Tibial nerve (tissue), 4 donors: ENCODE results near the gene TBC1D1. TPM values are rescaled to one million over a fixed set of nuclear protein-coding genes. Genes with fewer than 3 reads are reported as not detected.
"Not testable (repeated sequence)": the region's sequence is repeated elsewhere in the genome, so short reads cannot be mapped to it uniquely, and the experiment has no call there.

ENCODE experiments used
- DNase-seq, 2 donors: peaks; one replicate each; pipeline ENCODE4 v3.0.0-alpha.2; 2019; ENCODE audit warnings: low spot score in 2 of 2
- H3K27ac ChIP-seq, 4 donors: fragments of 200-600 bp; sonication (generic) in 3 of 4; one replicate each; pipeline ENCODE4 v1.5.1; 2017 to 2019; ENCODE audit warnings: mild to moderate bottlenecking in 1 of 4
- H3K27me3 ChIP-seq, 2 donors: fragments of 200-600 bp; sonication (generic) in 1 of 2; one replicate each; pipeline versions ENCODE4 v1.5.1 to v1.6.0; 2017 to 2019
- H3K36me3 ChIP-seq, 3 donors: fragments of 200-600 bp; sonication (generic); one replicate each; pipeline ENCODE4 v1.5.1; 2018 to 2019
- H3K4me1 ChIP-seq, 4 donors: fragments of 200-600 bp; sonication (generic) in 3 of 4; one replicate each; pipeline ENCODE4 v1.5.1; 2017 to 2019
- H3K4me3 ChIP-seq, 4 donors: fragments of 200-600 bp; sonication (generic) in 3 of 4; one replicate each; pipeline ENCODE4 v1.5.1; 2017 to 2019; ENCODE audit warnings: mild to moderate bottlenecking in 1 of 4, moderate library complexity in 1 of 4
- H3K9me3 ChIP-seq, 4 donors: fragments of 200-600 bp; sonication (generic) in 3 of 4; one replicate each; pipeline ENCODE4 v1.5.1; 2017 to 2019
- EP300 ChIP-seq, 2 donors: sonication (generic); formaldehyde crosslinking; IDR thresholded peaks; one replicate each; pipeline ENCODE4 v1.6.1; 2017; ENCODE audit warnings: antibody characterized with exemption in 2 of 2, mild to moderate bottlenecking in 1 of 2
- POLR2A ChIP-seq, 2 donors: fragments of 450-650 bp; IDR thresholded peaks; one replicate each; pipeline ENCODE4 v1.6.1; 2017; ENCODE audit warnings: antibody characterized with exemption in 2 of 2, mild to moderate bottlenecking in 2 of 2, moderate library complexity in 2 of 2
- WGBS, 2 donors: methylation state at CpG; one replicate each; pipeline ENCODE4 v1.1.5; 2018; 5-methylcytosine and 5-hydroxymethylcytosine counted together
- total RNA-seq, 4 donors: library from RNA; depleted of rRNA; stranded (reverse); fragments of >200 nt; gene quantifications; one replicate each; pipeline ENCODE4 v1.1.0, GENCODE V29; 2016
- TF ChIP-seq, protein P1 (sequence below), 5 experiments: fragments of 200-600 bp in 3 of 5; fragments of 450-650 bp in 2 of 5; sonication (generic) in 3 of 5; IDR thresholded peaks; one replicate each; pipeline ENCODE4 v1.5.1; 2016 to 2019; ENCODE audit warnings: antibody characterized with exemption in 5 of 5, mild to moderate bottlenecking in 3 of 5, moderate library complexity in 2 of 5

TBC1D1 gene
- total RNA-seq, 4 donors from 2014 or later: 41.6 to 97.8 (median 62.5) TPM

DNA sequence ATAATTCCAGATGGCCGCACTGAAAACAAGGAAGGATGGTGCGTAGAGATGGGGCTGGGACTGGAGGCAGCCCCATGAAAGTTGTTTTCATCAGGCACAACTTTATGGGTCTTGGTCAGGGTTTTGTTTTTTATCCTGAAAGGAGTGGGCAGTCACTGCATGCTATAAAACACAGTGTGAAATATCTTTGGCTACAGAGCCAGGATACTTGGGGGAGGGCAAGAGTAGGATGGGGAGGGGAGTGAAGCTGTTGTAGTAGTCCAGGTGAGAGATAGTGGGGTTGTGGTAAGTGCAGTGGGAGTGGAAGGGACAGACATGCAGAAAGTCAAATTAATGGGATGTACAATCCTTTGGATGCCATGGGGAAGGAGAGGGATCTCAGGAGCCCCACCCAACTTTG, 125.8 kb downstream of the TBC1D1 start:
- Histone ChIP-seq H3K9me3 (no peaks in the 10 kb centered on the region), H3K27me3 (no peaks in the 10 kb centered on the region), H3K36me3 (peaks cover 0 to 30% (median 0%) of the 10 kb centered on the region in 3 donors), H3K27ac (no peak overlapping the region), H3K4me3 (no peak overlapping the region), H3K4me1 (no peaks in the 10 kb centered on the region)
- TF ChIP-seq POLR2A (IDR thresholded peaks at IDR 0.05) (no peak), EP300 (IDR thresholded peaks at IDR 0.05) (no peak)
- TF ChIP-seq, protein P1, sequence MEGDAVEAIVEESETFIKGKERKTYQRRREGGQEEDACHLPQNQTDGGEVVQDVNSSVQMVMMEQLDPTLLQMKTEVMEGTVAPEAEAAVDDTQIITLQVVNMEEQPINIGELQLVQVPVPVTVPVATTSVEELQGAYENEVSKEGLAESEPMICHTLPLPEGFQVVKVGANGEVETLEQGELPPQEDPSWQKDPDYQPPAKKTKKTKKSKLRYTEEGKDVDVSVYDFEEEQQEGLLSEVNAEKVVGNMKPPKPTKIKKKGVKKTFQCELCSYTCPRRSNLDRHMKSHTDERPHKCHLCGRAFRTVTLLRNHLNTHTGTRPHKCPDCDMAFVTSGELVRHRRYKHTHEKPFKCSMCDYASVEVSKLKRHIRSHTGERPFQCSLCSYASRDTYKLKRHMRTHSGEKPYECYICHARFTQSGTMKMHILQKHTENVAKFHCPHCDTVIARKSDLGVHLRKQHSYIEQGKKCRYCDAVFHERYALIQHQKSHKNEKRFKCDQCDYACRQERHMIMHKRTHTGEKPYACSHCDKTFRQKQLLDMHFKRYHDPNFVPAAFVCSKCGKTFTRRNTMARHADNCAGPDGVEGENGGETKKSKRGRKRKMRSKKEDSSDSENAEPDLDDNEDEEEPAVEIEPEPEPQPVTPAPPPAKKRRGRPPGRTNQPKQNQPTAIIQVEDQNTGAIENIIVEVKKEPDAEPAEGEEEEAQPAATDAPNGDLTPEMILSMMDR (IDR thresholded peaks at IDR 0.05): no peak
- WGBS, 2 donors: 97 to 100% methylated on average over 2 of the region's 2 CpGs
- DNase-seq: no peak

DNA sequence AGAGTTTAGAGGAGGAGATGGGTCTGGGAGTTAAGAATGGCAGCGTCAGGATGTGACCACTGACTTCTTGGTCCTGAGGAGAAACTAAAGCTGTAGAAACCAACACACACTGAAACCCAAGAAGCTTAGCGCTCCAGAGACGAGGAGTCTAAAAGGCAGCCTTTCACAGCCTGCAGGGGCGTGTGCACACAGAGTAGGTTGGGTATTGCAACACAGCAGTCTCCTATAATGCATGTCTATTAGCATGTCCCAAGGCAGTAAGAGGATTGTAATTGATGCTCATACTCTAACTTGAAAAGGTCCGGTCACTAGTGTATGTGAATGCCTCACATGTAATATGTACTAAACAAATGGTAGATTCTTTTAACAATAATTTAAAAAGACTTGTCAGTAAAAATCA, 126.7 kb downstream of the TBC1D1 start:
- 59 to 81% methylated on average over 5 of the region's 5 CpGs for WGBS, 2 donors
- Histone ChIP-seq H3K36me3 (peaks cover 0 to 39% (median 0%) of the 10 kb centered on the region in 3 donors), H3K4me1 (no peaks in the 10 kb centered on the region), H3K27ac (no peak overlapping the region), H3K4me3 (no peak overlapping the region), H3K9me3 (no peaks in the 10 kb centered on the region), H3K27me3 (no peaks in the 10 kb centered on the region)
- no peak for DNase-seq
- TF ChIP-seq EP300 (IDR thresholded peaks at IDR 0.05) (no peak), POLR2A (IDR thresholded peaks at IDR 0.05) (no peak)
- TF ChIP-seq, protein P1 (IDR thresholded peaks at IDR 0.05): no peak

DNA sequence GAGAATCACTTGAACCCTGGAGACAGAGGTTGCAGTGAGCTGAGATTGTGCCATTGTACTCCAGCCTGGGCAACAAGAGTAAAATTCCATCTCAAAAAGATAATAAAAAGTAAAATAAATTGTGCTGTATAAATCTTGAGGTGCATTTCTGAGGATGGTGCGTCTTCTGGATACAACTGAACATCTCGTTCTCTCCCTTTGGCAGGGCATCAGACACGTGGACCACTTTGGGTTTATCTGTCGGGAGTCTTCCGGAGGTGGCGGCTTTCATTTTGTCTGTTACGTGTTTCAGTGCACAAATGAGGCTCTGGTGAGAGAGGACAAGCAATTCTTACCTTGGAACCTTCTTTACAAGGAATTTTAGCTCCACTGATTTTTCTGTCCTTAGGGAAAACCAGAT, 129.5 kb downstream of the TBC1D1 start:
- Histone ChIP-seq H3K4me1 (no peaks in the 10 kb centered on the region), H3K9me3 (no peaks in the 10 kb centered on the region), H3K27ac (no peak overlapping the region), H3K27me3 (no peaks in the 10 kb centered on the region), H3K36me3 (peaks cover 0 to 30% (median 0%) of the 10 kb centered on the region in 3 donors), H3K4me3 (no peak overlapping the region)
- DNase-seq: no peak
- 93 to 96% methylated on average over 7 of the region's 7 CpGs for WGBS, 2 donors
- TF ChIP-seq, protein P1 (IDR thresholded peaks at IDR 0.05): no peak
- TF ChIP-seq POLR2A (IDR thresholded peaks at IDR 0.05) (no peak), EP300 (IDR thresholded peaks at IDR 0.05) (no peak)

DNA sequence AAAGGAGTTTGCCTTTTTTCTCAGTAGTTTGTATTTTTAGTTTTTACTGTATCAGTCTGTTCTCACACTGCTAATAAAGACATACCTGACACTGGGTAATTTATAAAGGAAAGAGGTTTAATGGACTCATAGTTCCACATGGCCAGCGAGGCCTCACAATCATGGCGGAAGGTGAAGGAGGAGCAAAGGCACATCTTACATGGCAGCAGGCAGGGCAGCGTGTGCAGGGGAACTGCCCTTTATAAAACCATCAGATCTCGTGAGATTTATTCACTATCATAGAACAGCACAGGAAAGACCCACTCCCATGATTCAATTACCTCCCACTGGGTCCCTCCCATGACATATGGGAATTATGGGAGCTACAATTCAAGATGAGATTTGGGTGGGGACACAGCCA, 130.1 kb downstream of the TBC1D1 start:
- H3K27me3 ChIP-seq, H3K4me1 ChIP-seq, H3K27ac ChIP-seq, H3K9me3 ChIP-seq, H3K4me3 ChIP-seq, DNase-seq: not testable (repeated sequence)
- 95 to 97% methylated on average over 4 of the region's 4 CpGs for whole genome bisulfite sequencing, 2 donors
- peaks cover 0 to 36% (median 0%) of the 10 kb centered on the region in 3 donors for H3K36me3 ChIP-seq

DNA sequence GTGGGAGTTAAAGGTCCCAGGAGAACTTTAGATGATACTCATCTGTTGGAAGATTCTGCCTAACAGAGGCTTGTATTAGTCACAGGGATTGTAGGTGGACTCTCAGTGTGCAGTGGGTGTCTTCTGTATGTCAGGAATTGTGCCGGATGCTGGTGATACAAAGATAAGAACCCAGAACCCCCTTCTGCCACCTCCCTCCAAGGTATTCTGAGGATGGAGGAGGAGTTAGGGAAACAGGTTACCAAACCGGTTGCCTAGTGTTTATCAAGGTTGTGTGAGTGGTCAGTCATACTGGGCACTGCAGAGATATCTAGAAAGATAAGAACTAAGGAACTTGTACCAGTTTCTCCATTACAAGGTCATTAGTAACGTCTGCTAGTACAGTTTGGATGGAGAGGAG, 130.9 kb downstream of the TBC1D1 start:
- Histone ChIP-seq H3K9me3 (no peaks in the 10 kb centered on the region), H3K4me1 (no peaks in the 10 kb centered on the region), H3K4me3 (no peak overlapping the region), H3K27me3 (no peaks in the 10 kb centered on the region), H3K36me3 (peaks cover 0 to 33% (median 0%) of the 10 kb centered on the region in 3 donors), H3K27ac (no peak overlapping the region)
- 90 to 91% methylated on average over 3 of the region's 3 CpGs for WGBS, 2 donors
- DNase-seq: no peak
- TF ChIP-seq EP300 (IDR thresholded peaks at IDR 0.05) (no peak), POLR2A (IDR thresholded peaks at IDR 0.05) (no peak)
- TF ChIP-seq, protein P1 (IDR thresholded peaks at IDR 0.05): no peak
